ENCODE data around the gene CAMKK2. TPM values are rescaled to one million over a fixed set of nuclear protein-coding genes. Genes with fewer than 3 reads are reported as not detected.
A peak's percentile ranks its signal among the peaks of the same experiment; 100 is the strongest.
"Not testable (repeated sequence)": the region's sequence is repeated elsewhere in the genome, so short reads cannot be mapped to it uniquely, and the experiment has no call there.

Gene CAMKK2
- total and polyA plus RNA-seq, 9 of the 15 experiments (the other 6 are each of a cell fraction or from before 2014, with no cell fraction given), result 4.3 to 32.0 (median 18.2) TPM

DNA sequence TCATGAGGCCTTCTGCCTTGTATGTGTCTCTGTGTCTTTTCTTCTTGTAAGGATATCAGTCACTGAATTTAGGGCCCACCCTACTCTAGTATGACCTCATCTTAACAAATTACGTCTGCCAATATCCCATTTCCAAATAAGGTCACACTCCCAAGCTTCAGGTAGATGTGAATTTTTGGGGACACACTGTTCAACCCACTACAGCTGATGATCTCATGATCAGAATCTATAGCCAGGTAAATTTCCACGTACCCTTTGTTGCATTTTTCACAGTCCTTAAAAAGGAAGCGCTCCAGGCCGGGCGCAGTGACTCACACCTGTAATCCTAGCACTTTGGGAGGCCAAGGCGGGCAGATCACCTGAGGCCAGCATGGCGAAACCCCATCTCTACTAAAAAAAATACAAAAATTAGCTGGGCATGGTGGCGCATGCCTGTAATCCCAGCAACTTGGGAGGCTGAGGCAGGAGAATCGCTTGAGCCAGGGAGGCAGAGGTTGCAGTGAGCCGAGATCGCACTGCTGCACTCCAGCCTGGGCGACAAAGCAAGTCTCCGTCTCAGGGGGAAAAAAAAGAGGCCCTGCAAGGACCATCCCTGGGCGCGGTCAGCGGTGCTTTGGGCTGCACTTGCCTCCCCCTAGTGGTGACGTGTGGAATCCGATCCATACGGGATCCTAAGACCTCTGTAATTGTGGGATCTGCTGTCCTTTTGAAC lies 66.5 kb downstream of the CAMKK2 start (continued):
- TF ChIP-seq CTCF (IDR thresholded peaks at IDR 0.05 in 2 of 3, conservative IDR thresholded peaks at IDR 0.05 in 1 of 3; ENCODE audit: insufficient read depth in 2 of 3, low read depth in 1 of 3, low read length in 3 of 3) (peak; percentile 84 to 93 (median 89)), REST (IDR thresholded peaks at IDR 0.05; ENCODE audit: borderline replicate concordance) (peak; percentile 75), ARID1B (IDR thresholded peaks at IDR 0.05) (0 out of 2 replicates have a peak, but pooled peaks have one; percentile 22), NUFIP1 (IDR thresholded peaks at IDR 0.05; ENCODE audit: partially characterized antibody) (peak; percentile 20), POLR2G (IDR thresholded peaks at IDR 0.05; ENCODE audit: low read depth, low read length) (0 out of 2 replicates have a peak, but pooled peaks have one; percentile 2), NBN (IDR thresholded peaks at IDR 0.05; ENCODE audit: low read depth) (0 out of 2 replicates have a peak, but pooled peaks have one; percentile 16), RB1 (IDR thresholded peaks at IDR 0.05; ENCODE audit: low read depth) (peak; percentile 71; the same call in 1 of the 2 replicates), SOX6 (IDR thresholded peaks at IDR 0.05) (0 out of 2 replicates have a peak, but pooled peaks have one; percentile 30), RAD21 (CRISPR knock-in tag; conservative IDR thresholded peaks at IDR 0.05 in 1 of 2, IDR thresholded peaks at IDR 0.05 in 1 of 2) (peak; percentile 68 to 90), CTCFL (IDR thresholded peaks at IDR 0.05; ENCODE audit: borderline replicate concordance, insufficient read depth, low read depth, low read length, poor library complexity, severe bottlenecking) (peak; percentile 78)
- TF ChIP-seq, protein P1, sequence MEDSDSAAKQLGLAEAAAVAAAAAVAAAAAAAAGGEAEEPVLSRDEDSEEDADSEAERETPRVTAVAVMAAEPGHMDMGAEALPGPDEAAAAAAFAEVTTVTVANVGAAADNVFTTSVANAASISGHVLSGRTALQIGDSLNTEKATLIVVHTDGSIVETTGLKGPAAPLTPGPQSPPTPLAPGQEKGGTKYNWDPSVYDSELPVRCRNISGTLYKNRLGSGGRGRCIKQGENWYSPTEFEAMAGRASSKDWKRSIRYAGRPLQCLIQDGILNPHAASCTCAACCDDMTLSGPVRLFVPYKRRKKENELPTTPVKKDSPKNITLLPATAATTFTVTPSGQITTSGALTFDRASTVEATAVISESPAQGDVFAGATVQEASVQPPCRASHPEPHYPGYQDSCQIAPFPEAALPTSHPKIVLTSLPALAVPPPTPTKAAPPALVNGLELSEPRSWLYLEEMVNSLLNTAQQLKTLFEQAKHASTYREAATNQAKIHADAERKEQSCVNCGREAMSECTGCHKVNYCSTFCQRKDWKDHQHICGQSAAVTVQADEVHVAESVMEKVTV (CRISPR knock-in tag; IDR thresholded peaks at IDR 0.05), result peak; percentile 69
- TF ChIP-seq REST (CRISPR knock-in tag; IDR thresholded peaks at IDR 0.05; ENCODE audit: low read depth), result not testable (repeated sequence)

Data from K562 (cell line).